Skeletal muscle tissue (tissue), 4 donors: Measurements from ENCODE around the gene NHEJ1. TPM values are rescaled to one million over a fixed set of nuclear protein-coding genes. Genes with fewer than 3 reads are reported as not detected.

Source experiments
- H3K27ac ChIP-seq: one replicate; pipeline ENCODE4 v1.7.0; 2013; ENCODE audit warnings: mild to moderate bottlenecking, low read depth, low read length, inconsistent platforms
- H3K27me3 ChIP-seq, 3 donors: one replicate each; pipeline ENCODE4 v1.7.0; 2013; ENCODE audit warnings: low read length in 3 of 3; ENCODE audit not compliant: control insufficient read depth in 3 of 3, insufficient read depth in 3 of 3
- H3K36me3 ChIP-seq, 3 donors: one replicate each; pipeline ENCODE4 v1.7.0; 2013; ENCODE audit warnings: low read length in 3 of 3; ENCODE audit not compliant: control insufficient read depth in 3 of 3, insufficient read depth in 3 of 3
- H3K4me1 ChIP-seq, 3 donors: one replicate each; pipeline ENCODE4 v1.7.0; 2013; ENCODE audit warnings: low read length in 3 of 3, mild to moderate bottlenecking in 3 of 3; ENCODE audit not compliant: control insufficient read depth in 3 of 3, insufficient read depth in 3 of 3
- H3K4me3 ChIP-seq, 3 donors: one replicate each; pipeline ENCODE4 v1.7.0; 2013; ENCODE audit warnings: low read length in 3 of 3
- H3K9ac ChIP-seq, 3 donors: one replicate each; pipeline ENCODE4 v1.7.0; 2013; ENCODE audit warnings: low read length in 3 of 3, mild to moderate bottlenecking in 3 of 3, moderate library complexity in 2 of 3, low read depth in 1 of 3
- H3K9me3 ChIP-seq, 3 donors: one replicate each; pipeline ENCODE4 v1.7.0; 2013; ENCODE audit warnings: low read length in 3 of 3; ENCODE audit not compliant: control insufficient read depth in 3 of 3
- total RNA-seq: library from RNA; depleted of rRNA; stranded (reverse); fragments of >200 nt; gene quantifications from one replicate; pipeline ENCODE4 v1.2.3, GENCODE V29; 2014
- donor health status: Osteomylitis.

The NHEJ1 gene
- total RNA-seq, result 15.1 TPM

- H3K4me3 ChIP-seq, result peak within 1 kb of the TSS; percentile 73 to 96 (median 94)
- H3K9ac ChIP-seq, result peak within 1 kb of the TSS; percentile 79 to 89 (median 81)
- H3K4me1 ChIP-seq, result peaks cover 10 to 12% (median 12%) of the 10 kb centered on the region in 3 donors
- H3K27ac ChIP-seq, result peak within 1 kb of the TSS; percentile 60
- no peaks in the 10 kb centered on the region for H3K9me3 ChIP-seq
- no peaks in the 10 kb centered on the region for H3K27me3 ChIP-seq
- peaks cover 6 to 18% (median 17%) of the 10 kb centered on the region in 3 donors for H3K36me3 ChIP-seq
Observed at GRCh38 chr2:219160186-219161017, at the start of gene NHEJ1. Gene NHEJ1, minus strand, starts transcription at chr2:219160815. Its CDS starts 2,453 bp downstream, at chr2:219158362.

GRCh38 chr2:219209236-219210195, 48.9 kb upstream of the NHEJ1 start:
- no peaks in the 10 kb centered on the region for H3K9me3 ChIP-seq
- no peaks in the 10 kb centered on the region for H3K27me3 ChIP-seq
- H3K9ac ChIP-seq, result no peak overlapping the region
- peaks cover 53 to 60% (median 58%) of the 10 kb centered on the region in 3 donors for H3K36me3 ChIP-seq
- peaks cover 17 to 20% (median 18%) of the 10 kb centered on the region in 3 donors for H3K4me1 ChIP-seq
- no peak overlapping the region for H3K27ac ChIP-seq
- H3K4me3 ChIP-seq, result no peak overlapping the region

- Histone ChIP-seq H3K27me3 (no peaks in the 10 kb centered on the region), H3K9me3 (no peaks in the 10 kb centered on the region), H3K27ac (peak overlapping the region; percentile 78), H3K36me3 (peaks cover 41 to 46% (median 44%) of the 10 kb centered on the region in 3 donors), H3K4me3 (peak overlapping the region in 1 of 3 donors; percentile 80), H3K9ac (peak overlapping the region in 2 of 3 donors; percentile 8 to 71), H3K4me1 (peaks cover 17 to 20% (median 18%) of the 10 kb centered on the region in 3 donors)
Observed at GRCh38 chr2:219207884-219208740, 47.5 kb upstream of the NHEJ1 start.

DNA sequence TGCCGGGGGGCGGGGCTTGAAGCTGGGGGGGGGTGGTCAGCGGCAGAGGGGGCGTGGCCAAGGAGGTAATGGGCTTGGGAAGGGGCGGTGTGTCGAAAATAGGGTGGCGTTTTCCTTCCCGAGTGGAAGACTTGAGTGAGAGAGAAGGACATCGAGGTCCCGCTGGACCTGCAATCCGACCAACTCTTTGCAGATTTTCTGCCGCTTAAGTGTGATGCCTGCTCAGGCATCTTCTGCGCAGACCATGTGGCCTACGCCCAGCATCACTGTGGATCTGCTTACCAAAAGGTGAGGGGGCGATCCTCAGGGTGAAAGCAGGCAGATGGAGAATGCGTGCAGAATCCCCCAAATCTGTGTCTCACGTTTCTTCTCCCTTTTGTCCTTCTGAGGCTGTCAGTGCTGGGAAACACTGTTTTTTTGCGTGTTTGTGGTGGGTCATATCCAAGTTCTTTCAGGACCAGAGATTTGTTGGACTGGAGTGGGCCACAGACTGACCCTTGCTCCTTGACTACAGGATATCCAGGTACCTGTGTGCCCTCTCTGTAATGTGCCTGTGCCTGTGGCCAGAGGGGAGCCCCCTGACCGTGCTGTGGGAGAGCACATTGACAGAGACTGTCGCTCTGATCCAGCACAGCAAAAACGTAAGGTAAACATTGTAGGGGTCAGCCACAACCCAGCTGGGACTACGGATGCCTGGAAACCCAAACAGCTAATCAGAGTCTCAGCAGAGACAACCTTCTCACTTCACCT, 46.7 kb upstream of the NHEJ1 start:
- peaks cover 36 to 38% (median 38%) of the 10 kb centered on the region in 3 donors for H3K36me3 ChIP-seq
- peak overlapping the region; percentile 78 for H3K27ac ChIP-seq
- peak overlapping the region; percentile 74 to 94 (median 80) for H3K4me3 ChIP-seq
- no peaks in the 10 kb centered on the region for H3K9me3 ChIP-seq
- H3K4me1 ChIP-seq, result peaks cover 17 to 20% (median 18%) of the 10 kb centered on the region in 3 donors
- no peaks in the 10 kb centered on the region for H3K27me3 ChIP-seq
- H3K9ac ChIP-seq, result peak overlapping the region; percentile 13 to 71 (median 63)

- H3K27ac ChIP-seq, result peak within 1 kb of the TSS; percentile 78
- H3K9me3 ChIP-seq, result no peaks in the 10 kb centered on the region
Observed at GRCh38 chr2:219206328-219207133, 45.9 kb upstream of the NHEJ1 start, which contains the start of gene ZFAND2B. Gene ZFAND2B, plus strand, starts transcription at chr2:219206782. Its CDS starts 206 bp downstream, at chr2:219206988.

DNA sequence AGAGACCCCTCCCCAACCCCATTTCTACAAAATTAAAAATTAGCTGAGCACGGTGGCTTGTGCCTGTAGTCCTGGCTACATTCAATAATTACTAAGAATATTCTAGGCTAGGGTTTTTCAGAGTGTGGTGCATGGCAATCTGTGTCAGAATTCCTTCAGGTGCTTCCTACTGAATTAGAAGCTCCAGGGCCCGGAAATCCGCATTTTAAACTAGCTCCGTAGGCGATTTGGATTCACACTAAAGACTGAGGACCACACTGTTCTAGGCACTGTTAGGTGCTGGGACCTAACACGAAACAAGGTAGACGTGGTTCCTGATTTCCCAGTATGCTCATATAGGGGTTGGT, 45.3 kb upstream of the NHEJ1 start:
- peak overlapping the region; percentile 78 for H3K27ac ChIP-seq
- H3K36me3 ChIP-seq, result peaks cover 29 to 32% (median 29%) of the 10 kb centered on the region in 3 donors
- peaks cover 17 to 20% (median 18%) of the 10 kb centered on the region in 3 donors for H3K4me1 ChIP-seq
- H3K9ac ChIP-seq, result peak overlapping the region; percentile 79 to 97 (median 94)
- peak overlapping the region; percentile 80 to 94 (median 93) for H3K4me3 ChIP-seq
- H3K9me3 ChIP-seq, result no peaks in the 10 kb centered on the region
- no peaks in the 10 kb centered on the region for H3K27me3 ChIP-seq

More at GRCh38 chr2:219206328-219207133, 45.9 kb upstream of the NHEJ1 start, which contains the start of gene ZFAND2B:
- H3K36me3 ChIP-seq, result peaks cover 32 to 36% (median 34%) of the 10 kb centered on the region in 3 donors
- H3K4me3 ChIP-seq, result peak within 1 kb of the TSS; percentile 80 to 94 (median 93)
- H3K4me1 ChIP-seq, result peaks cover 17 to 20% (median 18%) of the 10 kb centered on the region in 3 donors
- peak within 1 kb of the TSS; percentile 79 to 97 (median 94) for H3K9ac ChIP-seq
- H3K27me3 ChIP-seq, result no peaks in the 10 kb centered on the region

DNA sequence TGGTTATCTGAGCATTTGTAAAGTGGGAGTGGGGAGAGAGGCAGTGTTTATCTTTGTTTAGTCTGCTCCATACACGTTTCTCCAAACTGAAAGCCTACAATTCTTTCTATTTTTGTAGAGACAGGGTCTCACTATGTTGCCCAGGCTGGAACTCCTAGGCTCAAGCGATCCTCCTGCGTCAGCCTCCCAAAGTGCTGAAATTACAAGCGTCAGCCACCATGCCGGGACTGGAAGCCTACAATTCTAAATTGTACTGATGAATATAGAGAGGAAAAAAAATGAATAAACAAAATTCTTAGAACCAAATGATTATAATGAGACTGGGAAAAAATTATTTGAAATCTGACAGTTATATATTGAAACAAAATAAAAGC, 44.5 kb upstream of the NHEJ1 start:
- Histone ChIP-seq H3K27me3 (no peaks in the 10 kb centered on the region), H3K36me3 (peaks cover 20 to 24% (median 21%) of the 10 kb centered on the region in 3 donors), H3K4me1 (peaks cover 17 to 20% (median 18%) of the 10 kb centered on the region in 3 donors), H3K27ac (no peak overlapping the region), H3K4me3 (no peak overlapping the region), H3K9ac (no peak overlapping the region), H3K9me3 (no peaks in the 10 kb centered on the region)
